ENCODE data around the gene CPSF4L.

GRCh38 chr17:73278049-73278464 is 16.4 kb upstream of the CPSF4L start:
- TF ChIP-seq POLR2A (IDR thresholded peaks at IDR 0.05) (no peak), CTCF (IDR thresholded peaks at IDR 0.05) (no peak)

Measured in heart left ventricle (tissue), 13 donors.